ENCODE results near the gene FRY. TPM values are rescaled to one million over a fixed set of nuclear protein-coding genes. Genes with fewer than 3 reads are reported as not detected.
"Not testable (repeated sequence)": the region's sequence is repeated elsewhere in the genome, so short reads cannot be mapped to it uniquely, and the experiment has no call there.

The FRY gene
- total and polyA plus RNA-seq, 9 of the 15 experiments (the other 6 are each of a cell fraction or from before 2014, with no cell fraction given): 0.03 to 0.31 (median 0.11) TPM; not detected in 3

DNA sequence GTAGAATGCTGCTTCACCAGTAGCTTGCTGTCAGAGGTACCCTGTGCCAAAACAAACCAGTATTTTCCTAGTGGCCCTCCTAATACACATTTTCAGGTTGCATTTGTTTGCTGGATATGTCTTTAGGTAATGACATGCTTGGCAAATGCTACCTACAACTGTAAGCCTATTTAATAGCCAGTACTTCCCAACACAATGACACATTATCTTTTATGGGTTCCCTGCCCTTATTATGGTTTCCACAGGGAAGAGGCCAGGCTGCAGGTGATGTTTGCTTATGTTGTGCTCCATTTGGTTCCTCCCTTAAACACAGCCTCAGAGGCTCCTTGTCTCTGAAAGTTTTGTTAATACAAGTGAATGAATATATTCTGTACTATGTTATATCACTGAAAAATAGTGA is 24.7 kb downstream of the FRY start:
- BruUV-seq (replicated peaks): no TSS peak
- H3K9me3 ChIP-seq (replicated peaks; ENCODE audit: control insufficient read depth, insufficient read depth, low read depth, low read length): no peaks in the 10 kb centered on the region
- no peaks in the 10 kb centered on the region for H3K27me3 ChIP-seq (ENCODE audit: control insufficient read depth in 2 of 2, insufficient read depth in 2 of 2, low read length in 2 of 2)
- no peak overlapping the region for H3K9ac ChIP-seq (ENCODE audit: insufficient read depth in 1 of 2, low read depth in 2 of 2, low read length in 2 of 2)
- H3K9me1 ChIP-seq (ENCODE audit: control insufficient read depth, insufficient read depth, low read length): no peaks in the 10 kb centered on the region
- ChIA-PET POLR2A (no interaction called here), CTCF (ENCODE audit: low intra/inter-chr PET ratio) (no interaction called here)
- FAIRE-seq: no peak
- no peak for TF ChIP-seq PPARD (CRISPR knock-in tag; IDR thresholded peaks at IDR 0.05)
- TF ChIP-seq THAP12 (CRISPR knock-in tag; IDR thresholded peaks at IDR 0.05): no peak
- TF ChIP-seq, protein P1, sequence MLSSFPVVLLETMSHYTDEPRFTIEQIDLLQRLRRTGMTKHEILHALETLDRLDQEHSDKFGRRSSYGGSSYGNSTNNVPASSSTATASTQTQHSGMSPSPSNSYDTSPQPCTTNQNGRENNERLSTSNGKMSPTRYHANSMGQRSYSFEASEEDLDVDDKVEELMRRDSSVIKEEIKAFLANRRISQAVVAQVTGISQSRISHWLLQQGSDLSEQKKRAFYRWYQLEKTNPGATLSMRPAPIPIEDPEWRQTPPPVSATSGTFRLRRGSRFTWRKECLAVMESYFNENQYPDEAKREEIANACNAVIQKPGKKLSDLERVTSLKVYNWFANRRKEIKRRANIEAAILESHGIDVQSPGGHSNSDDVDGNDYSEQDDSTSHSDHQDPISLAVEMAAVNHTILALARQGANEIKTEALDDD (IDR thresholded peaks at IDR 0.05): no peak
- TF ChIP-seq ZNF586 (CRISPR knock-in tag; conservative IDR thresholded peaks at IDR 0.05): no peak
- no peak for TF ChIP-seq POLR3G (IDR thresholded peaks at IDR 0.05; ENCODE audit: extremely low read depth, insufficient read length, insufficient replicate concordance)
- TF ChIP-seq, protein P2, sequence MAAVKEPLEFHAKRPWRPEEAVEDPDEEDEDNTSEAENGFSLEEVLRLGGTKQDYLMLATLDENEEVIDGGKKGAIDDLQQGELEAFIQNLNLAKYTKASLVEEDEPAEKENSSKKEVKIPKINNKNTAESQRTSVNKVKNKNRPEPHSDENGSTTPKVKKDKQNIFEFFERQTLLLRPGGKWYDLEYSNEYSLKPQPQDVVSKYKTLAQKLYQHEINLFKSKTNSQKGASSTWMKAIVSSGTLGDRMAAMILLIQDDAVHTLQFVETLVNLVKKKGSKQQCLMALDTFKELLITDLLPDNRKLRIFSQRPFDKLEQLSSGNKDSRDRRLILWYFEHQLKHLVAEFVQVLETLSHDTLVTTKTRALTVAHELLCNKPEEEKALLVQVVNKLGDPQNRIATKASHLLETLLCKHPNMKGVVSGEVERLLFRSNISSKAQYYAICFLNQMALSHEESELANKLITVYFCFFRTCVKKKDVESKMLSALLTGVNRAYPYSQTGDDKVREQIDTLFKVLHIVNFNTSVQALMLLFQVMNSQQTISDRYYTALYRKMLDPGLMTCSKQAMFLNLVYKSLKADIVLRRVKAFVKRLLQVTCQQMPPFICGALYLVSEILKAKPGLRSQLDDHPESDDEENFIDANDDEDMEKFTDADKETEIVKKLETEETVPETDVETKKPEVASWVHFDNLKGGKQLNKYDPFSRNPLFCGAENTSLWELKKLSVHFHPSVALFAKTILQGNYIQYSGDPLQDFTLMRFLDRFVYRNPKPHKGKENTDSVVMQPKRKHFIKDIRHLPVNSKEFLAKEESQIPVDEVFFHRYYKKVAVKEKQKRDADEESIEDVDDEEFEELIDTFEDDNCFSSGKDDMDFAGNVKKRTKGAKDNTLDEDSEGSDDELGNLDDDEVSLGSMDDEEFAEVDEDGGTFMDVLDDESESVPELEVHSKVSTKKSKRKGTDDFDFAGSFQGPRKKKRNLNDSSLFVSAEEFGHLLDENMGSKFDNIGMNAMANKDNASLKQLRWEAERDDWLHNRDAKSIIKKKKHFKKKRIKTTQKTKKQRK (IDR thresholded peaks at IDR 0.05; ENCODE audit: borderline replicate concordance, low read depth, low read length): no peak
- no peak for TF ChIP-seq HIVEP1 (CRISPR knock-in tag; IDR thresholded peaks at IDR 0.05)
- TF ChIP-seq SAFB (IDR thresholded peaks at IDR 0.05; ENCODE audit: borderline replicate concordance, low read depth, low read length): no peak
- TF ChIP-seq ZNF655 (CRISPR knock-in tag; IDR thresholded peaks at IDR 0.05): no peak
- no peak for DNase-seq (ENCODE audit: extremely low read depth in 1 of 4, low spot score in 3 of 4)
- intact Hi-C loops (cut with micrococcal nuclease) (no loop called here), in situ Hi-C loops (cut with MboI) (no loop called here)
- H4K20me1 ChIP-seq (replicated peaks; ENCODE audit: control insufficient read depth, insufficient read depth, low read length): no peaks in the 10 kb centered on the region
- H3K4me1 ChIP-seq (replicated peaks in 1 of 2; ENCODE audit: control insufficient read depth in 2 of 2, insufficient read depth in 2 of 2, low read length in 2 of 2): no peaks in the 10 kb centered on the region
- ATAC-seq: no peak
- no peaks in the 10 kb centered on the region for H3K79me2 ChIP-seq (ENCODE audit: control insufficient read depth, insufficient read depth, low read length)
- H2AFZ ChIP-seq (ENCODE audit: low read depth, low read length): no peak overlapping the region
- no peak overlapping the region for H3K4me2 ChIP-seq (ENCODE audit: insufficient read depth, low read length)
- no peak overlapping the region for H3K27ac ChIP-seq (ENCODE audit: extremely low read depth, low read depth, low read length)
- no peaks in the 10 kb centered on the region for H3K36me3 ChIP-seq (ENCODE audit: control insufficient read depth, insufficient read depth, low read length)
- H3K4me3 ChIP-seq: no peak overlapping the region

DNA sequence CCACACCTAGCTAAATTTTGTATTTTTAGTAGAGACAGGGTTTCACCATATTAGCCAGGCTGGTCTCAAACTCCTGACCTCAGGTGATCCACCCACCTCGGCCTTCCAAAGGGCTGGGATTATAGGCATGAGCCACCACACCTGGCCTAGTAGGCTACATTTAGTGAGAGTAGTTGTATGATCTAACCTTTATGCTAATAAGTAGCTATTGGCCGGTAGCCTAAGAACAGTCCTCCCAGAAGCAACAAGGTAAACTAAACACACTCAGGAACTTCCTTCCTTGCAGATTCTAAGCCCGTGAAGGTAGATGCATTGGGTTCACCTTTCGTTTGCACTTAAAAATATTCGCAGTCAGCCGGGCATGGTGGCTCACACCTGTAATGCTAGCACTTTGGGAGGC is 25.8 kb downstream of the FRY start:
- POLR2A ChIA-PET; H3K9me3 ChIP-seq (replicated peaks; ENCODE audit: control insufficient read depth, insufficient read depth, low read depth, low read length); H3K4me1 ChIP-seq (replicated peaks in 1 of 2; ENCODE audit: control insufficient read depth in 2 of 2, insufficient read depth in 2 of 2, low read length in 2 of 2); intact Hi-C loops (cut with micrococcal nuclease); H3K36me3 ChIP-seq (ENCODE audit: control insufficient read depth, insufficient read depth, low read length); BruUV-seq (replicated peaks); ATAC-seq; H3K4me3 ChIP-seq; DNase-seq (ENCODE audit: extremely low read depth in 1 of 4, low spot score in 3 of 4); H3K79me2 ChIP-seq (ENCODE audit: control insufficient read depth, insufficient read depth, low read length); H3K9ac ChIP-seq (ENCODE audit: insufficient read depth in 1 of 2, low read depth in 2 of 2, low read length in 2 of 2); in situ Hi-C loops (cut with MboI); CTCF ChIA-PET (ENCODE audit: low intra/inter-chr PET ratio); H3K27me3 ChIP-seq (ENCODE audit: control insufficient read depth in 2 of 2, insufficient read depth in 2 of 2, low read length in 2 of 2); H3K27ac ChIP-seq (ENCODE audit: extremely low read depth, low read depth, low read length); H4K20me1 ChIP-seq (replicated peaks; ENCODE audit: control insufficient read depth, insufficient read depth, low read length); FAIRE-seq; H2AFZ ChIP-seq (ENCODE audit: low read depth, low read length); H3K9me1 ChIP-seq (ENCODE audit: control insufficient read depth, insufficient read depth, low read length); H3K4me2 ChIP-seq (ENCODE audit: insufficient read depth, low read length): not testable (repeated sequence)
- WGBS (ENCODE audit: insufficient coverage, low coverage, missing lambda C conversion rate): 3% methylated on average over 6 of the region's 6 CpGs

All from K562 (cell line).